ENCODE results near the gene CDKN2AIP.

DNA sequence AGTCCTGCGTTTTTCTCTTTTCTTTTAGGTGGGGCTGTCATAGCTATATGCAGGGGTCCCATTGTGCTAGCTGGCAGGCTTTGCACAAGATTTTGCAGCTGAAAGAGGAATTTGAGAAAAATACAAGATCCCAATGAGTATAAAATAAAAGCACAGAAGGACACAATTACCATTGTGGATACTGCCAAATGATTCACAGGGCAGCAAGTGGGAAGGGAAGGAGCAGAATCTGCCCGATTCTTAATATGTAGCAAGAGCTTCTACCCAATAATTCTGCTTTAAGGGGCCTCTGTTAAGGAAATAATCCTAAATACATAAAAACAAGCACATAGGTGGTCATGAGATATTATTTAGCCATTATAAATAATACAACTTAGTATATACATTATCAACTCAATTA, 34.5 kb downstream of the CDKN2AIP start:
- TF ChIP-seq, protein P1, sequence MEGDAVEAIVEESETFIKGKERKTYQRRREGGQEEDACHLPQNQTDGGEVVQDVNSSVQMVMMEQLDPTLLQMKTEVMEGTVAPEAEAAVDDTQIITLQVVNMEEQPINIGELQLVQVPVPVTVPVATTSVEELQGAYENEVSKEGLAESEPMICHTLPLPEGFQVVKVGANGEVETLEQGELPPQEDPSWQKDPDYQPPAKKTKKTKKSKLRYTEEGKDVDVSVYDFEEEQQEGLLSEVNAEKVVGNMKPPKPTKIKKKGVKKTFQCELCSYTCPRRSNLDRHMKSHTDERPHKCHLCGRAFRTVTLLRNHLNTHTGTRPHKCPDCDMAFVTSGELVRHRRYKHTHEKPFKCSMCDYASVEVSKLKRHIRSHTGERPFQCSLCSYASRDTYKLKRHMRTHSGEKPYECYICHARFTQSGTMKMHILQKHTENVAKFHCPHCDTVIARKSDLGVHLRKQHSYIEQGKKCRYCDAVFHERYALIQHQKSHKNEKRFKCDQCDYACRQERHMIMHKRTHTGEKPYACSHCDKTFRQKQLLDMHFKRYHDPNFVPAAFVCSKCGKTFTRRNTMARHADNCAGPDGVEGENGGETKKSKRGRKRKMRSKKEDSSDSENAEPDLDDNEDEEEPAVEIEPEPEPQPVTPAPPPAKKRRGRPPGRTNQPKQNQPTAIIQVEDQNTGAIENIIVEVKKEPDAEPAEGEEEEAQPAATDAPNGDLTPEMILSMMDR (conservative IDR thresholded peaks at IDR 0.05 in 1 of 2, IDR thresholded peaks at IDR 0.05 in 1 of 2; ENCODE audit: extremely low read depth in 1 of 2, insufficient read depth in 1 of 2, low read depth in 1 of 2, low read length in 2 of 2) = no peak
- TF ChIP-seq EZH2 (IDR thresholded peaks at IDR 0.05; ENCODE audit: borderline replicate concordance, low read length) = no peak

Measured in mammary epithelial cell (primary cell).